ENCODE measurements around the gene ATP2B1.

- no peak for TF ChIP-seq CTCF (IDR thresholded peaks at IDR 0.05)
- TF ChIP-seq MAX (IDR thresholded peaks at IDR 0.05), result no peak
- TF ChIP-seq MAZ (IDR thresholded peaks at IDR 0.05; ENCODE audit: borderline replicate concordance, low read depth, low read length), result no peak
- no peak for TF ChIP-seq CEBPB (IDR thresholded peaks at IDR 0.05)
- no peak for TF ChIP-seq SREBF2 (IDR thresholded peaks at IDR 0.05)
- TF ChIP-seq CHD2 (IDR thresholded peaks at IDR 0.05; ENCODE audit: low read length, partially characterized antibody), result no peak
- no peak for TF ChIP-seq RAD21 (conservative IDR thresholded peaks at IDR 0.05 in 1 of 2, IDR thresholded peaks at IDR 0.05 in 1 of 2)
- TF ChIP-seq SMC3 (IDR thresholded peaks at IDR 0.05), result no peak
- no peak for TF ChIP-seq HOXA7 (CRISPR knock-in tag; IDR thresholded peaks at IDR 0.05)
- TF ChIP-seq BHLHE40 (IDR thresholded peaks at IDR 0.05; ENCODE audit: low read depth, low read length), result no peak
- no peak for TF ChIP-seq JUN (IDR thresholded peaks at IDR 0.05)
- TF ChIP-seq PBX3 (IDR thresholded peaks at IDR 0.05), result no peak
- TF ChIP-seq KDM5A (IDR thresholded peaks at IDR 0.05), result no peak
Measured at GRCh38 chr12:89593233-89593632, 115.4 kb downstream of the ATP2B1 start.
